K562 (cell line): ENCODE data around the gene TSPAN18.

ENCODE experiments used
- CTCF ChIP-seq, 3 experiments: IDR thresholded peaks in 2 of 3; conservative IDR thresholded peaks in 1 of 3; 2 replicates each; pipeline ENCODE4 v1.5.1; 2011 to 2012; ENCODE audit warnings: low read length in 3 of 3, mild to moderate bottlenecking in 3 of 3, control low read depth in 2 of 3, improper control_type of control experiment in 1 of 3, inconsistent platforms in 1 of 3, low read depth in 1 of 3, mixed read lengths in 1 of 3, moderate library complexity in 1 of 3; ENCODE audit not compliant: insufficient read depth in 2 of 3
- MAFG ChIP-seq: fragments of 450-650 bp; conservative IDR thresholded peaks from 2 replicates; pipeline ENCODE4 v1.6.1; 2016; ENCODE audit warnings: missing genetic modification characterization, missing compliant biosample characterization
- PHB2 ChIP-seq: fragments of 450-650 bp; IDR thresholded peaks from 2 replicates; pipeline ENCODE4 v1.6.1; 2017; ENCODE audit warnings: low read depth
- RCOR1 ChIP-seq, 2 experiments: IDR thresholded peaks; 2 replicates each; pipeline ENCODE4 v1.6.1; 2012; ENCODE audit warnings: low read depth in 2 of 2, low read length in 2 of 2, borderline replicate concordance in 1 of 2, improper control_type of control experiment in 1 of 2
- RFX5 ChIP-seq: IDR thresholded peaks from 2 replicates; pipeline ENCODE4 v1.6.1; 2011; ENCODE audit warnings: low read depth, mild to moderate bottlenecking, improper control_type of control experiment, low read length
- TCF3 ChIP-seq: sonication (generic); formaldehyde crosslinking; IDR thresholded peaks from 2 replicates; pipeline ENCODE4 v1.4.0; 2020; ENCODE audit warnings: mild to moderate bottlenecking, missing genetic modification reagents
- U2AF1 ChIP-seq: fragments of 200-400 bp; formaldehyde crosslinking; optimal IDR thresholded peaks from 2 replicates; pipeline ENCODE3; 2017; ENCODE audit warnings: mild to moderate bottlenecking, low read depth, low read length, moderate library complexity
- ZNF274 ChIP-seq: IDR thresholded peaks from 2 replicates; pipeline ENCODE4 v1.6.1; 2011; ENCODE audit warnings: low read depth, mild to moderate bottlenecking, low read length, moderate library complexity, borderline replicate concordance

GRCh38 chr11:44976576-44976975 is 249.8 kb downstream of the TSPAN18 start:
- TF ChIP-seq U2AF1 (no peak), RFX5 (no peak), TCF3 (no peak), ZNF274 (no peak), PHB2 (no peak), CTCF (IDR thresholded peaks at IDR 0.05 in 2 of 3, conservative IDR thresholded peaks at IDR 0.05 in 1 of 3; ENCODE audit: insufficient read depth in 2 of 3, low read depth in 1 of 3, low read length in 3 of 3) (no peak), MAFG (no peak), RCOR1 (IDR thresholded peaks at IDR 0.05; ENCODE audit: borderline replicate concordance in 1 of 2, low read depth in 2 of 2, low read length in 2 of 2) (no peak)
